Bronchial epithelial cell (primary cell): ENCODE data around the gene NSRP1. TPM values are rescaled to one million over a fixed set of nuclear protein-coding genes. Genes with fewer than 3 reads are reported as not detected.
"Not testable (repeated sequence)": the region's sequence is repeated elsewhere in the genome, so short reads cannot be mapped to it uniquely, and the experiment has no call there.

Source experiments
- DNase-seq: peaks from one replicate; pipeline ENCODE4 v3.0.0-alpha.2; 2010; ENCODE audit warnings: low read depth
- FAIRE-seq: peaks from 2 replicates; lab custom pipeline; 2011; peaks lifted over from hg19 to GRCh38; lab: Jason Lieb, UNC
- H3K27me3 ChIP-seq: 2 replicates; pipeline ENCODE4 v1.5.1; 2011; ENCODE audit warnings: low read length; ENCODE audit not compliant: control insufficient read depth, insufficient read depth
- H3K36me3 ChIP-seq: 2 replicates; pipeline ENCODE4 v1.5.1; 2011; ENCODE audit warnings: low read length; ENCODE audit not compliant: control insufficient read depth, insufficient read depth
- H3K4me3 ChIP-seq: 2 replicates; pipeline ENCODE4 v1.5.1; 2011; ENCODE audit warnings: mild to moderate bottlenecking, low read depth, low read length, control low read depth
- total RNA-seq: library from RNA; depleted of rRNA; stranded (reverse); fragments of >200 nt; gene quantifications from 2 replicates; pipeline ENCODE4 v1.2.1, GENCODE V29; 2014
- TF ChIP-seq, protein P1 (sequence below): IDR thresholded peaks from 2 replicates; pipeline ENCODE4 v1.5.1; 2011; ENCODE audit warnings: mild to moderate bottlenecking, moderate library complexity, low read length, control low read depth, inconsistent platforms; ENCODE audit not compliant: insufficient read depth, severe bottlenecking

Gene NSRP1
- total RNA-seq, 1 donor from 2014 or later = 8.7 TPM

DNA sequence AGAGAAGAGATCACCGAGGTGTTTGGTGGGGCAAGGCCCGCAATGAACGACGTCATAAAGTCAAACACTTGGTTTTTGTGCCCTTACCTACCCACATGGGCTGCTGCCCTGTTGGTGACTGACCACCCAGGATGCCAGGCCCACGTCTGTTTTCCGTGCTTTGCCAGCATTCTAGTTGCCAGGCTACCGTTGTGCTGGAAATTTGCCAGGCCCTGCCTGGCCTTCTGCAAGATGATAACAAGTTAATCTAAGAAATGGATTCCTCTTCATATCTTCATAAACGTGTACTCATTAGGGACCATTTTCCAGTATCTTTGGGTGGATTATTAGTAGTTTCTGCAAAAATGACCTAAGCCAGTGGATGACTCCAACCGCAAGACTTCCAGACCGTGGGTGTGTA, 83.5 kb downstream of the NSRP1 start:
- DNase-seq = no peak
- H3K36me3 ChIP-seq = no peaks in the 10 kb centered on the region
- TF ChIP-seq, protein P1, sequence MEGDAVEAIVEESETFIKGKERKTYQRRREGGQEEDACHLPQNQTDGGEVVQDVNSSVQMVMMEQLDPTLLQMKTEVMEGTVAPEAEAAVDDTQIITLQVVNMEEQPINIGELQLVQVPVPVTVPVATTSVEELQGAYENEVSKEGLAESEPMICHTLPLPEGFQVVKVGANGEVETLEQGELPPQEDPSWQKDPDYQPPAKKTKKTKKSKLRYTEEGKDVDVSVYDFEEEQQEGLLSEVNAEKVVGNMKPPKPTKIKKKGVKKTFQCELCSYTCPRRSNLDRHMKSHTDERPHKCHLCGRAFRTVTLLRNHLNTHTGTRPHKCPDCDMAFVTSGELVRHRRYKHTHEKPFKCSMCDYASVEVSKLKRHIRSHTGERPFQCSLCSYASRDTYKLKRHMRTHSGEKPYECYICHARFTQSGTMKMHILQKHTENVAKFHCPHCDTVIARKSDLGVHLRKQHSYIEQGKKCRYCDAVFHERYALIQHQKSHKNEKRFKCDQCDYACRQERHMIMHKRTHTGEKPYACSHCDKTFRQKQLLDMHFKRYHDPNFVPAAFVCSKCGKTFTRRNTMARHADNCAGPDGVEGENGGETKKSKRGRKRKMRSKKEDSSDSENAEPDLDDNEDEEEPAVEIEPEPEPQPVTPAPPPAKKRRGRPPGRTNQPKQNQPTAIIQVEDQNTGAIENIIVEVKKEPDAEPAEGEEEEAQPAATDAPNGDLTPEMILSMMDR = no peak
- no peaks in the 10 kb centered on the region for H3K27me3 ChIP-seq
- no peak for FAIRE-seq
- no peak overlapping the region for H3K4me3 ChIP-seq

DNA sequence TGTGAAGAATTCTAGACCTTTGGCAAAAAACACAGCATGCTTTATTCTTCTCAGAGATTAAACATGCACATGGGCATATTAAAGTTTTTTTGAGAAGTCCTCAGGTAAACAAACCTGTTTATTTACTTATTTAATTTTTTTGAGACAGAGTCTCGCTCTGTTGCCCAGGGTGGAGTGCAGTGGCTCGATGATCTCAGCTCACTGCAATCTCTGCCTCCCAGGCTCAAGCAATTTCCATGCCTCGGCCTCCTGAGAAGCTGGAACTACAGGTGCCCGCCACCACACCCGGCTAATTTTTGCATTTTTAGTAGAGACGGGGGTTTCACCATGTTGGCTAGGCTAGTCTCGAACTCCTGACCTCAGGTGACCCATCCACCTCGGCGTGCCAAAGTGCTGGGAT, 84.0 kb downstream of the NSRP1 start:
- not testable (repeated sequence) for H3K4me3 ChIP-seq, DNase-seq, H3K36me3 ChIP-seq, H3K27me3 ChIP-seq, FAIRE-seq

DNA sequence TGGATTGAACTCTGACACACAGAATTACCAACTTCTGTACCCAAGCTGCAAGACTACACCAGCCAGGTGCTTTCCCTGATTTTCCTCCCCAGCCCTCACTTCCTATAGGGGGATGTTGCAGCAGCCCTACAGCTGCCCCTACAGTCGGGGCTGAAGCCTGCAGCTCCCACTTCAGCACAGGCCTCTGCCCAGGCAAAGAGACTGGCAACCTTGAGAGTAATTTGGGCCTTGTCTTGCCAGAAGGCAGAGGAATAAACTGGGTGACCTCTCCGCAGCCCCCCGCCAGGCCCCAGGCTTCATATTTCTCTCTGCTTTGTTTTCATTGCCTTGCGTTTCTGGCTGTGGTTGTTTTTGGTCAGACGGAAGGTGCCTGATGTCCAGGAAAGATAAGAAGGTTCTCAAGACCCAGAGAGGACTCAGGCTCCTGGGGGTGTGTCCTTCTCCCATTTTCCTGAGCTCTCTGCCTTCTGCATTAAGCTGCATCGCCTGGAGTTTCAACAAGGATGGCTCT, 86.9 kb downstream of the NSRP1 start:
- Histone ChIP-seq H3K4me3 (no peak overlapping the region), H3K27me3 (no peaks in the 10 kb centered on the region), H3K36me3 (no peaks in the 10 kb centered on the region)
- TF ChIP-seq, protein P1 = no peak
- FAIRE-seq (no peak), DNase-seq (no peak)

DNA sequence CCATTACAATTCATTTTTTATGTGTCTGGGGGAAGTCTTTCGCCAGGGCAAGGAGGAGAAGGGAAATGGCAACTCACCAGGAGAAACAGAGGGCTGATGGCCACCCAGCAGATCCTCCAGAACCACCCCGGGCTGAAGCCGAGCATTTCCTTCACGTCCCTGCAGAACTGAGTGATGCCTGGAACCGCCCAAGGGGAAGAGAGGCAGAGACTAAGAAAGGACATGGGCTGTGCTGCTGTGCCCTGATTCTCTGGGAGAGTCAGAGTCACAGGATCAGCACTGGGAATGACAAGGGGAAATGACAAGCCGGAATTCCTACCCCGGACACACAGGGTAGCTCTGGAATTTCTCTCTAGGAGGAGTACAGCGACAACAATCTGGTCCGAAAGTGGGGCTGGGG, 91.0 kb downstream of the NSRP1 start:
- no peaks in the 10 kb centered on the region for H3K27me3 ChIP-seq
- TF ChIP-seq, protein P1 = no peak
- no peak overlapping the region for H3K4me3 ChIP-seq
- no peak for DNase-seq
- FAIRE-seq = no peak
- no peaks in the 10 kb centered on the region for H3K36me3 ChIP-seq

DNA sequence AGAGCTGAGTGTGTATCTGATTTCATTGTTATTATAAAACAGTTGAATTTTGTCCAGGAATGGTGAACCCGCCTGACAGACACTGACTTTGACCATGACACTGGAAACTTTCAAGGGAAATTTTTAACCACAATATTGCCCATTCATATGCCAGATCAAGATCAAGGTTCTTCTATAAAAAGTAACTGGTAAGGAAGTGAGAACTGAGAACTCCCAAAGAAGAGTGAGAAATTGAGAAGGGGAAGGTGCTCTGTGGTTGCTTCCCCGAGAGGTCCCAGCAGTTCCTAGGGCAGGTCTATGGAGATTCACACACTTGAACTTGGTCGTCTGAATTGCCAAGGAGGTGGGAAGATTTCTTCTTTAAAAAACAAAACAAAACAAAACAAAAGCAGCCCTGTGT, 91.6 kb downstream of the NSRP1 start:
- FAIRE-seq = no peak

DNA sequence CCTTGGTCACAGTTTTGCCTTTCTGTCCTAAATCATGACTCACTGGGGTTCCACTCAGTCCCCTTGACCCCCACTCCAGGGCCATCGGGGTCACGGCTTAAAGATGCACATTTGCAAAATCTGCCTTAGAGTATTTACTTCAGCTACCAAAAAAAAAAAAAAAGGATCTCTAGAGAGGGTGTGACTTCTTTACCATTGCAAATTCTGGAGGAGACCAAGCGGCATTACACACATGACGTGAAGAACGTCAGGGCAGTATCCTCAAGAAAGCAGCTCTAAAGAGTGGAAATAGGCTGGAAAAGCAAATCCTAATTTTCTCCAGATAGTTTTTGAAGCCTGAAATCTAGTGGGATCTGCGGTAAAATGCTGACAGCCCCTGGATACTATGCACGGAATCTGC, 93.3 kb downstream of the NSRP1 start:
- TF ChIP-seq, protein P1 = no peak
- no peak for DNase-seq
- no peaks in the 10 kb centered on the region for H3K36me3 ChIP-seq

More for the DNA sequence above, 91.6 kb downstream of the NSRP1 start:
- Histone ChIP-seq H3K36me3 (no peaks in the 10 kb centered on the region), H3K27me3 (no peaks in the 10 kb centered on the region), H3K4me3 (no peak overlapping the region)
- no peak for DNase-seq
- TF ChIP-seq, protein P1 = no peak

More for the DNA sequence above, 93.3 kb downstream of the NSRP1 start:
- no peaks in the 10 kb centered on the region for H3K27me3 ChIP-seq
- H3K4me3 ChIP-seq = no peak overlapping the region
- no peak for FAIRE-seq
